GM18508 (cell line): Measurements from ENCODE around the gene IRF9.
"Not testable (repeated sequence)": the region's sequence is repeated elsewhere in the genome, so short reads cannot be mapped to it uniquely, and the experiment has no call there.

Experiments used
- ATAC-seq: cut with Tn5 transposase; IDR thresholded peaks from one replicate; pipeline ENCODE4 v1.9.1; 2021; ENCODE audit warnings: moderate number of reproducible peaks; ENCODE audit not compliant: insufficient read depth, unreplicated experiment

The IRF9 gene

DNA sequence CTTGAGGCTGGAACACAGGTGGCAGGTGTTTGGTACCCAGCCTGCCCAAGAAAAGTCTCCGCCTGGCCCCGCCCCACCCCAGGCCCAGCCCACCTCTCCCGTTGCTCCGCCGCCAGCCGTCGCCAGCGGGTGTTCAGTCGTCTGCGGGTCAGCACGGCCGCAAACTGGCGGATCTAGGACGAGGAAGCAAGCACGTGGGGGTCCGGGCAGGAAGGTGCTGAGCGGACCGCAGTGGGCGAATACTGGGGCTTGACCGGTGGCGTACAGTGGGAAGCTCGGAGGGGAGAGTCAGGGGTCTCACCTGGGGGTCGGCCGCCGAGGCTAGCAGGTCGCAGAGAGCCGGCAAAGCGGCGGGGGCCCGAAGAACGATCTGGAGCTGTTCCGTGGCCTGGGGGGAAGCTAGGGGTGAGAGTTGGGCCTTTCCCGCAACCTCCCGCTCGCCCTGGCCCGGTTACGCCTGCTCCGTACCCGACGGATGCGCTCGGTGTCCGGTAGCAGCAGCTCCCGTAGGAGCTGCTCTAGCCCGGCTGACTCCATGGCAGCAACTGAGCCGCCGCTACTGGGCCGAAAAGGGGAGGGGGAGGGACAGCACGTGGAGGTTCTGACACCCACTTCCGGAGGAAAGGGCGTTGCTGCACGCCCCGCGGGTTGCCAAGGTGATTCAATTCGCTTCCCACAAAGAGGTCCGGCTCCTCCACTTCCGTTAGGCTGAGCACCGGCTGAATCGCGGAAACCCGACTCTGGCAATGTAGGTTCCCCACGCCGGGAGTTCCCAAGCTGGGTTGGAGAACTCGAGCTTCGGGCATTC lies 27.4 kb downstream of the IRF9 start, which contains the start of gene IPO4:
IPO4 (minus strand) TSS at position 566 of the 808 bp plus-strand sequence; CDS start at position 537, 29 bp downstream.
- ATAC-seq = peak; percentile 54

DNA sequence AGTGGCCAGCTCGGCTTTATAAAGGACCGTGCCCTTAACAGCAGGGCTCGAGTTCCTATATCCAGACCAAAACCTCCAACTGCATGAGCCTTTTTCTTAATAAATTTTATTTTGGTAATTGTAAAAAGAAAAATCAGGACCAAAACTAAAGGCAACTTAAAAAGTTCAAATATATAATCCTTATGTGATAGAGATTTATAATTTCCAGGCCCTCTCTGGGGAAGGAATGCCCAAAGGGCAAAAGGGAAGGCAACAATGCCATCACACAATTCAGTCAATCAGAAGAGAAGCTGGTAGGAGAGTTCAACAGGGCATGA lies 28.0 kb downstream of the IRF9 start:
- ATAC-seq = no peak

DNA sequence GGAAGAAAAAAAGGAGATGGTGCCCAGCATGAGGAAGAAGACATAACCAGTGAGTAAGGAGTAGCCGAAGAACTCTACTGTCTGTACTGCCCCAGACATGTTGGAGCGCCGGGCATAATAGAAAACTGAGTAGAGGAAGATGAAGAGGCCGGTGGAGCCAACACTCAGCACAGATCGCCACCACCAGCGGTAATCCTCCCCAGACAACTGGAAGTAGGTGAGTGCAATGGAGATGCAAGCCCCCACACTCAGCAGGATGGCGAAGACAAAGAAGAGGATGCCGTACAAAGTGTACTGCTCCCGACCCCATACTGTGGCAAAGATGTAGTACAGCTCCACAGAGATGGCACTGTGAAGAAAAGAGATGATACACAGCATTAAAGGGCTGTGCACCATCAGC lies 28.4 kb downstream of the IRF9 start:
- ATAC-seq = no peak

DNA sequence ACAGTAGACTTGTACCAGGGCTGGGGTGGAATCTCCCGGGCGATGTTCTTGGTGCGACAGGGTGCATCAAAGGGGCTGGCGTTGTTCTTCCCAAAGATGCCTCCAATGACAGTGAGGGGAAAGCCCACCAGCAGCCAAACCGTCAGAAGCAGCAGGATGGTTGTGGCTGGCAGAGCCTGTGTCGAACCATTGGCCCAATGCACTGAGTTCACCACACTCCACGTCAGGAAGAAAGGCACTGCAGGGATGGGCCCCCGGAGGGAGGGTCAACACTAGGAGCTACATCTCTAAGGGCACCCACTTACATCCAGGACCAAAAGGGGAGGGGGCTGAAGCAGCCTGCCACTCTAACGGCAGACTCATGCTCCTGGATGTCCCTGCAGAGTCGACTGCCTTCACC lies 29.4 kb downstream of the IRF9 start:
- no peak for ATAC-seq

DNA sequence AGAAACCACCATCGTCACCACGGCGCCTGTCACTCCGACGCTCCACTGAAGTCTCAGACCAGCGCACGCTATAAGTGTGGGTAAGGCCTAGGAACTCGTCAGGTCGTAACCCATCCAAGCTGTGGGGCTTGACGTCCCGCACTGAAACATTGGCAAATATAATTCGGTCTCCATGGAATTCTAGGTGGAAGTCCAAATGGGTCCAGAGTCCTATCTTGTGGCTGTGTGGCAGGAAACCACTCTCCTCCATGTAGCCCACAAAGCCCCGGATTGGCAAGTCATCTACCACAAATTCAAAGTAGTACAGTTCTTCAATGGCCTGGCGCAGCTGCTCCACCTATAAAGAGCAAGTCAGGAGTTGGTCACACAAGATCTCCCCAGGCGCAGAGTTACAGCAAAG lies 31.9 kb downstream of the IRF9 start:
- no peak for ATAC-seq

DNA sequence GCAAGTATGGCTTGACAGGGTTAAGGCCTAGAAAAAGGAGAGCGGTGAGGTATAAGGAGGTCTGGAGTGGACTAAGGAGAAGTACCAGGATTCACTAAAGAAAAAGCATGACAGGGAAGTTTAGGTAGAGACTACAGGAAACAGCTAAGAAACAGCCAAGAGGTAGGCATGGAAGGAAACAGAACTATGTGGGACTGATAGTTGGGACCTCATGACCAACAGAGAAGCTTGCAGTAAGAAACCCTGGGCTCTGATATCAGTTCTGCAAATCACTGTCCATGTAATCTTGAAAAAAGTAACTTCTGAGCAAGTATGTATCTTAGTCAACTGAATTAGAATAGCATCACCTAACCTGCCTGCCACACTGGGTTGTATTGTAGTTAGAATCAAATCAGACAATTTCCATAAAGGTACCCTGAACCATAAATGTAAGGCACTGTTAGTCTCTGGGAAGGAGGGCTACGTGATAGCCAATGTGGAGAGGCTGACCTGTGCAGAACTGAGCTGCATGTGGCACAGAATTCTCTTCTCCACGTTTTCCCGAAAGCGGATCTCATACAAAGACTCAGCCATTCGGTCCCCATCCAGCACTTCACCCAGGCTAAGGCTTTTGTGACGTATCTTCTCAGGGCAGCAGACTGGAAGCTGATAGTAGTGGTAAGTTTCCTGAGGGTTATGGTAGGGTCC lies 33.3 kb downstream of the IRF9 start:
- no peak for ATAC-seq

DNA sequence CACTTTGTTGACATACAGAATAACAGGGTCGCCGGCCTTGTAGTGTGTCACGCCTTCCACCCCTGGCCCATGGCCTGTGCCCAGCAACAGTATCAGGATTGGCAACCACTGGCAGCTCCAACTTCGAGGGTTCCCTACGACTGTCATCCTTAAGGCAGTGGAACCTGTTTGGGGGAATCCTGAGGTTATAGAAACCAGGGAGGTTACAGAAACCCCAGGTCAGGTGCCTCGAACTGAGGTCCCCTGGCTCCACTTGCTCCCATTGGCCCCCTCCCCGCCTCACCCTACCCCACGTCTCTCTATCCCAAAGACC lies 33.8 kb downstream of the IRF9 start:
- no peak for ATAC-seq

DNA sequence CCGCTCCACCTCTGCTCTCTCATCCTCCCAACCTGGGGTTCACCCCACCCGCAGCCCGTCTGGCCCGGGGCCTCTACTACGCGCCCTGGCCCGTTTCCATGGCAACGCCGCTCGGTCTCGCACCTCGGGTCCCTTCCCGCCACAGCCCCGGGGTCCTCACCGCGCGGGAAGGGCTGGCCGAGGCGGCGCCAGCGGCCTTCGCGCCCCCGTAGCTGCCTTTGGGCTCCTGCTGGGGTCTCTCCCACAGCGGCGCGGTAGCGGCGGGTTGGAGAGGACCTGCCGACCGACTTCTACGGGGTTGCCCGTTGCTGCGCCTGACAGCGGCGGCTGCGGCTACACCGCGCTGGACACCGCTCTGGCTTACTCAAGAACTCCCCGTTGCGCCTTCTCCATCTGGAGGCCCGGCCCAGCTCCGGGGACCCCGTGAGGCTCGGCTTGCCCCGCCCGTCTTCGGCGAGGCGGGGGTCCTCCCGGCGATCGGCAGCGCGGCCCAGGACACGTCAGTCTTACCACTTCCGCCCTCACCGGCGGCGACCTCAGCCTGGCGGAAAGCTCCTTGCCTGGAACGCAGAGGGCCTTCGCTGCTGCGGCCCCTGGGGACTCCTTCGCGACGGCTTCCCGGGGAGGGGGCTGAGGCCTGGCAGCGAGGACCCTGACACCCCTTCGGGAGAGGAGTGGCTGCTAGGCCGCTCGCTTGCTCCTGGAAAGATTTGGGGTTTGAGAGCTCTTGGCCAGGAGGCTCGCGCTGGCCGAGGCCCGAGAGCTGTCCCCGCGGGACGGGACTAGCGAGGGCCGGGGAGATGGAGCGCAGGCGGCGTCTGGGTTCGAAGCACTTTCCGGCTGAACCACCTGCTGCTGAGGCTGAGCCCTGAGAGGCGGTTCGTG lies 34.4 kb downstream of the IRF9 start, which contains the start of gene TM9SF1:
TM9SF1 (minus strand) TSS at position 256 of the 885 bp plus-strand sequence. CDS start 422 bp downstream, outside the sequence.
- peak; percentile 61 for ATAC-seq

DNA sequence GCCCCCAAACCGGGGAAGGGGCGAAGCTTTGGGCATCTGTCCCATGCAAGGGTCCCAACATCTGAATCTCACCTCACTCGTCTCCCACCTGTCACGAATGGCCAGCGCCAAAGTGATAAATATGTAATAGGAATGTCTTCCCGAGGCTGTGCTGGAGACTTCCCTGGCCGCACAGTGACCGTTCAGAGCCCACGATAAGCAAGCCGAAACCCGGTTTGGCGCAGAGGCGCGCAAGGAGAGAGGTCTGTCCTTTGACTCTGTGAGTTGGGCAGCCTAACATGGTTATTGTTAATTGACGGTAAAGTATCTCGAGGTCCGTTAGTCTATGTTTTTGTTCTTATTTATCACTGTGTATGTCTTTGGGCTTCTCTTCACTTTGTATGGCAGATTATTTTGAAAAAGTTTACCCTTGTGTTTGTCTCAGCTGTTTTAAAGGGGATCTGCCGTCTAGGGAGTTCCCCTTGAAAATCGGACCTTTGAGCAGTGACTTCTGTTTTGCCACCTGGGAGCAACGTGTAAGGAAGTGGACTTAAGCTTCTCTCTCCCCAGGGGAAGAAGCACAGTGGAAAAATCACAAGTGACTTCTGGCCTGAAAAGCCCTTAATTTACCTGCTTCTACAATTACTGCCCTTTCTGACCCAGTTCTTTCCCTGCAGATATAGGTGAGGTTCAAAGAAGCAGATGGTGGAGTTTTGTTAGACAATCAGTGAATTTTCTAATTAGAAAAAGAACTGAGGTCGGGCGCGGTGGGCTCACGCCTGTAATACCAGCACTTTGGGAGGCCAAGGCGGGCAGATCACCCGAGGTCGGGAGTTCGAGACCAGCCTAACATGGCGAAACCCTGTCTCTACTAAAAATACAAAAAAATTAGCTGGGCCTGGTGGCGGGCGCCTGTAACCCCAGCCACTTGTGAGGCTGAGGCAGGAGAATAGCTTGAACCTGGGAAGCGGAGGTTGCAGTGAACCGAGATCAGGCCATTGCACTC lies 35.3 kb downstream of the IRF9 start:
- no peak for ATAC-seq

DNA sequence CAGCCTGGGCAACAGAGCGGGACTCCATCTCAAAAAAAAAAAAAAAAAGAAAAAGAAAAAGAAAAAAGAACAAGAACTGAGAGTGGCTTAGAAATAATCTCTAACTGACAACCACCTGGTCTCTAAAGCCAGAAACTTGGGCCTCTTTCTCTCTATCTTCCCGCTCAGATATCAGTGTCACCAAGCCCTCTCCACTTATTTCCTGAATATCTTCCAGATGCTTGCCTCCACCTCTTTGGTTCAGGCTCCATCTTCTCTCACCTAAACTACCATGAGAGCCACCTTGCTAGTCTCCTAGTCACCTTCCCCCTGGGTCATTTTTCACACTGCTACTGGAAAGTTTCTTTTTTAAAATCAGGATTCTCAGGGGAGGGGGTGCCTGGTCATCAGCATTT lies 36.0 kb downstream of the IRF9 start:
- no peak for ATAC-seq

DNA sequence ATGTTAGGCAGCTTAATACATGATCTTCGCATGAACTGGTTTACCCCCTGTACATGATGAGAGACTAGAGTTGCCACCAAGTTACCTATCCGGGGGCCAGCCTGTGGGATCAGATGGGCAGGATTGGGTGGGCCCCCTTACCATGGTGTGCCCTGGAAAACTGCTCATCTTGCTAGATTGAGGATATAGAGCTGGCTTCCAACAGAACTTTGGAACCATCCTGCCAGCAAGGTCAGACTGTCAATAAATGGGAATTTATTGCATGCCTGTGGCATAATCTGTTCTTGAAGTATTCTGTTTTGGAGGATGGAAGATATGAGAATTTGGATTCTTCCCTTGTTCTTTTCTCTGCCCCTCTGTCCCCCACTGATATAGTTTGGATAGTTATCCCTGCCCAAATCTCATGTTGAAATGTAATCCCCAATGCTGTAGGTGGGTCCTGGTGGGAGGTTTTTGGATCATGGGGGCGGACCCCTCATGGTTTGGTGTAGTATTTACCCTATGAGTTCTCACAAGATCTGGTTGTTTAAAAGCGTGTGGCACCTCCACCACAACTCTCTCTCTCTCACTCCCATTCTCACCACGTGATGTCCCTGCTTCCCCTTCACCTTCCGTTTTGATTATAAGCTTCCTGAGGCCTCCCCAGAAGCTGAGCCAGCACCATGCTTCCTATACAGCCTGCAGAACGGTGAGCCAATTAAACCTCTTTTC lies 37.9 kb downstream of the IRF9 start:
- no peak for ATAC-seq

DNA sequence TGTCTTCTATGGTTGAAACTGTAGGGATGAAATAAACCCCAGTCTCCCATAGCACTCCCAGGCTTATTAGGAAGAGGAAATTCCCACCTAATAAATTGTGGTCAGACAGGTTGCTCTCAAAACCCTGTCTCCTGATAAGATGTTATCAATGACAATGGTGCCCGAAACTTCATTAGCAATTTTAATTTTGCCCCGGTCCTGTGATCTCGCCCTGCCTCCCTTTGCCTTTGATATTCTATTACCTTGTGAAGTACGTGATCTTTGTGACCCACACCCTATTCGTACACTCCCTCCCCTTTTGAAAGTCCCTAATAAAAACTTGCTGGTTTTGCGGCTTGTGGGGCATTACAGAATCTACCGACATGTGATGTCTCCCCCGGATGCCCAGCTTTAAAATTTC lies 41.5 kb downstream of the IRF9 start:
- ATAC-seq = not testable (repeated sequence)

DNA sequence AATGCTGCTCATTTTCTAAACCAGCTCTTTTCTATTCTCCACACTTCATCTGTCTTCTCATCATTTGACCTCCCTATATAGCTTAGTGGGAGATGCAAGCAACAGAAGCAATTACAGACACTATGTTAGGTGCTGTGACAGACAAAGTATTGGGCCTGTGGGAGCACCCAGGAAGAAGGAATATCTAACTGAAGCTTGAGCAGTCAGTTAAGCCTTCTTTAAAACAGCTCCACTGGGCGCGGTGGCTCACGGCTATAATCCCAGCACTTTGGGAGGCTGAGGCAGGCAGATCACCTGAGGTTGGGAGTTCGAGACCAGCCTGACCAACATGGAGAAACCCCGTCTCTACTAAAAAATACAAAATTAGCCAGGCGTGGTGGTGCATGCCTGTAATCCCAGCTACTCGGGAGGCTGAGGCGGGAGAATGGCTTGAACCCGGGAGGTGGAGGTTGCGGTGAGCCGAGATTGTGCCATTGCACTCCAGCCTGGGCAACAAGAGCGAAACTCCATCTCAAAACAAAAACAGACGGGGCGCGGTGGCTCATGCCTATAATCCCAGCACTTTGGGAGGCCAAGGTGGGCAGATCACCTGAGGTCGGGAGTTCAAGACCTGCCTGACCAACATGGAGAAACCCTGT lies 42.3 kb downstream of the IRF9 start:
- ATAC-seq = not testable (repeated sequence)

DNA sequence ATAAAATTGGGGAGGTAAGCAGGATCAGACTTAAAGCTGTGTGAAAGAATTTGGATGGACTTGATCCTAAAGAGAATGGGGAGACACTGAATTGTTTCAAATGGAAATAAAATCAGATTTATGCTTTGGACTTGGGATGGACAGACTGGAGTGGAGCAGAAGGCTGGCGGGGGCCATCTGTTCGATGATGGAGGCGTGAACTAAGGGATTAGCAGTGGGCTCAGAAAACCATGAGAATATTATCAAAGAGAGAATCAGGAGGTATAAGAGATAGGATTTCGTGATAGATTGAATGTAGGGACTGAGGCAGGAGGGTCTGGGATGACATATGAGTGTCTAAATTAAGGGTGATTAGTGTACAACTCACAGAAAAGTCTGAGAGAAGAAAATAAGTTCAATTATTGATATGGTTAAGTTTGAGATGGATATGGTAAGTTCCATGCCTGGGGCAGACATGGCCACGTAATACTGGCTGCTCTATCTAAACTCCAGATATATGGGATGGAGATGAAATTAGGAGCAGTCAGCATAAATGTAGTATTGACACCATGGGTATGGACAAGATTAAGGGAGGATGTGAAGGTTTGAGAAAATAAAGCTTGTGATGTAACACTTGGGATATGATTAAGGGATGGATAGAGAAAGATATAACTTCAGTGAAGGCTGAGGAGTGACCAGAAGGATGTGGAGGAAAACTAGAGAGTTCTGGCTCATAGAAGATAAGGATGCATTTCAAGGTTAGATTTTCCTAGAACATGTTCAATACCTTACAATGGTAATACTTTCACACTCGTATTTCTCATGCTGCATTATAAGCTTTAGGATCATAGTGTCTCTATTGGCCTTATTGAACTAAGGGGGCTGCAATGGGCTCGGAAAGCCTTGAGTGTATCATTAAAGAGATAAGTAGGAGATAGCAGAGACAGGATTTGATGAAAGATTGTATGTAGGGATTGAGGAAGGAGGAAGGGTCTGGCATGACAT lies 43.4 kb downstream of the IRF9 start:
- ATAC-seq = no peak

DNA sequence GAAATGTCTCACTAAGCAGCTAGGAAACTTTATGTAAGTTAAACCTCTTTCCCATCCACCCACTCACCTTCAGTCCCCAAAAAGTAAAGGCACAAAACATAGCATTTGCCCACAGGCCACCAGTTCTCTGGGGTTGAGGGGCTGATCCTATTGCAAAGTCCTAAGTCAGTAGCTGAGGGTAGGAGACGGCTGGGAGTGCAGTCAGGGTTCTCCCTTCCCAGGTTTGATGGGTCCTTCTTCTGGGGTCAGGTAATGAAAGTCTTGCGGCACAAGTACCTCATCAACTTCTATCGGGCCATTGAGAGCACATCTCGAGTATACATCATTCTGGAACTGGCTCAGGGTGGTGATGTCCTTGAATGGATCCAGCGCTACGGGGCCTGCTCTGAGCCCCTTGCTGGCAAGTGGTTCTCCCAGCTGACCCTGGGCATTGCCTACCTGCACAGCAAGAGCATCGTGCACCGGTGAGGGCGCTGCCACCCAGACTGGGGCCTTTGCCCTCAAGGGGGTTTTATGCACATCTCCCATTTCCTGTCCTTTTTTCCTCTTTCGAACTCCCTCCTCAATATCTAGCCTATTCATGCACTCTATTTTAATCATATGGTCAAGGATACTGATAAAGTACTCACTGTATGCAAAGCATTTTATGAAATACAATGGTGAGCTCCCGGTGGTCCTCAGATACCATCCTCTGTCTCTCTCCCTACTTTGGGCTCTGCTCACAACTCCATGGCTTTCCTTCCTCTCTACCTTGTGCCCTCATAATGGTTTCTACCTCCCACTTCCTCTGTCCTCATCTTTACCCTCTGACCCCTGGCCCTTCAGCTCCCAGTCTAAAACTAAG lies 45.4 kb downstream of the IRF9 start:
- no peak for ATAC-seq

DNA sequence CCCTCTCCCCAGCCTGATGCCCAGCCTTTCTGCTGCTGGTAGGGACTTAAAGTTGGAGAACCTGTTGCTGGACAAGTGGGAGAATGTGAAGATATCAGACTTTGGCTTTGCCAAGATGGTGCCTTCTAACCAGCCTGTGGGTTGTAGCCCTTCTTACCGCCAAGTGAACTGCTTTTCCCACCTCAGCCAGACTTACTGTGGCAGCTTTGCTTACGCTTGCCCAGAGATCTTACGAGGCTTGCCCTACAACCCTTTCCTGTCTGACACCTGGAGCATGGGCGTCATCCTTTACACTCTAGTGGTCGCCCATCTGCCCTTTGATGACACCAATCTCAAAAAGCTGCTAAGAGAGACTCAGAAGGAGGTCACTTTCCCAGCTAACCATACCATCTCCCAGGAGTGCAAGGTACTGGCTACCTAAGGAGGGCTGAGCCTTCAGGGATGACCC lies 46.1 kb downstream of the IRF9 start:
- no peak for ATAC-seq

DNA sequence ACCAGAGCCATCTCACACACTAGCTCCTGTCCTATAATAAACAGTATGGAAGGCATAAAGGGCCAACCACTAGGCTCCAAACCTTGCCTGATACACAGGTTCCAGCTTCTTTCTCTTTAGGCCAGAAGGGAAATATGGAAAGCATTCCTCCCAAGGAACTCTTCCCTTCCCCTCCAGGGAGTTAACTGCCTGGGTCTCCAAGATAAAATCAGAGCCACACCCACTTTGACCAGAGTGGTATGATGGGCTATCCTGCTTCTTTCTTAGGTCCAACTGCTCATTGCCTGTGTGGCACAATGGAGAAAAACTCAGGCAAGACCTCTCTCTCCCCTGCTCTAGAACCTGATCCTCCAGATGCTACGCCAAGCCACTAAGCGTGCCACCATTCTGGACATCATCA lies 46.6 kb downstream of the IRF9 start:
- ATAC-seq = no peak
